ENCODE results near the gene FBXO24. TPM values are rescaled to one million over a fixed set of nuclear protein-coding genes. Genes with fewer than 3 reads are reported as not detected.

FBXO24 gene
- total RNA-seq, 1 donor from 2014 or later, result 0.79 TPM

- Histone ChIP-seq H3K36me3 (ENCODE audit: control insufficient read depth, insufficient read depth, low read length) (no peaks in the 10 kb centered on the region), H3K27me3 (ENCODE audit: control insufficient read depth, insufficient read depth, low read length) (no peaks in the 10 kb centered on the region), H3K4me3 (ENCODE audit: low read depth, low read length) (no peak overlapping the region)
- no peak for DNase-seq (ENCODE audit: low read depth)
- TF ChIP-seq, protein P1, sequence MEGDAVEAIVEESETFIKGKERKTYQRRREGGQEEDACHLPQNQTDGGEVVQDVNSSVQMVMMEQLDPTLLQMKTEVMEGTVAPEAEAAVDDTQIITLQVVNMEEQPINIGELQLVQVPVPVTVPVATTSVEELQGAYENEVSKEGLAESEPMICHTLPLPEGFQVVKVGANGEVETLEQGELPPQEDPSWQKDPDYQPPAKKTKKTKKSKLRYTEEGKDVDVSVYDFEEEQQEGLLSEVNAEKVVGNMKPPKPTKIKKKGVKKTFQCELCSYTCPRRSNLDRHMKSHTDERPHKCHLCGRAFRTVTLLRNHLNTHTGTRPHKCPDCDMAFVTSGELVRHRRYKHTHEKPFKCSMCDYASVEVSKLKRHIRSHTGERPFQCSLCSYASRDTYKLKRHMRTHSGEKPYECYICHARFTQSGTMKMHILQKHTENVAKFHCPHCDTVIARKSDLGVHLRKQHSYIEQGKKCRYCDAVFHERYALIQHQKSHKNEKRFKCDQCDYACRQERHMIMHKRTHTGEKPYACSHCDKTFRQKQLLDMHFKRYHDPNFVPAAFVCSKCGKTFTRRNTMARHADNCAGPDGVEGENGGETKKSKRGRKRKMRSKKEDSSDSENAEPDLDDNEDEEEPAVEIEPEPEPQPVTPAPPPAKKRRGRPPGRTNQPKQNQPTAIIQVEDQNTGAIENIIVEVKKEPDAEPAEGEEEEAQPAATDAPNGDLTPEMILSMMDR (IDR thresholded peaks at IDR 0.05; ENCODE audit: insufficient read depth, low read length, poor library complexity, severe bottlenecking), result no peak
Observed at GRCh38 chr7:100607111-100607510, 21.0 kb downstream of the FBXO24 start.

DNA sequence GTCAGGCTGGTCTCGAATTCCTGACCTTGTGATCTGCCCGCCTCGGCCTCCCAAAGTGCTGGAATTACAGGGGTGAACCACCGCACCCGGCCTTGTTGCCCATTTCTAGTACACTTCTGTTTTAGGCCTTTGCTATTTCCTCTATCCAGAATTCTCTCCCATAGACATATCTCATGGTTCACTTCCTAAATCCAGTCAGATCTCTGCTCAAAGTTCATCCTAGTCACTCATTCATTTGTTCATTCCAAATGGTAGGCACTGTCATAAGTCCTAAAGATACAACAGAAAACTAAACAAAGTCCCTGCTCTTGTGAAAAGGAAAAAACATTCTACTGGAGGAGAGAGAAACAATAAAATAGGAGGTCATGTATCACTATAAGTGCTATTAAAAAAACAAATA, 23.8 kb downstream of the FBXO24 start:
- DNase-seq (ENCODE audit: low read depth), result no peak
- Histone ChIP-seq H3K4me3 (ENCODE audit: low read depth, low read length) (no peak overlapping the region), H3K36me3 (ENCODE audit: control insufficient read depth, insufficient read depth, low read length) (no peaks in the 10 kb centered on the region), H3K27me3 (ENCODE audit: control insufficient read depth, insufficient read depth, low read length) (no peaks in the 10 kb centered on the region)
- TF ChIP-seq, protein P1 (IDR thresholded peaks at IDR 0.05; ENCODE audit: insufficient read depth, low read length, poor library complexity, severe bottlenecking), result no peak

- Histone ChIP-seq H3K27me3 (ENCODE audit: control insufficient read depth, insufficient read depth, low read length) (no peaks in the 10 kb centered on the region), H3K36me3 (ENCODE audit: control insufficient read depth, insufficient read depth, low read length) (no peaks in the 10 kb centered on the region), H3K4me3 (ENCODE audit: low read depth, low read length) (peak within 1 kb of the TSS; percentile 73)
- TF ChIP-seq, protein P1 (IDR thresholded peaks at IDR 0.05; ENCODE audit: insufficient read depth, low read length, poor library complexity, severe bottlenecking), result no peak
- peak; percentile 99 for DNase-seq (ENCODE audit: low read depth)
Observed at GRCh38 chr7:100611983-100612729, 26.0 kb downstream of the FBXO24 start, which contains the start of gene MOSPD3. TSS of gene MOSPD3 (plus strand) at chr7:100612540. CDS start at chr7:100612792, 252 bp downstream.

GRCh38 chr7:100612730-100613390, 26.7 kb downstream of the FBXO24 start:
- Histone ChIP-seq H3K27me3 (ENCODE audit: control insufficient read depth, insufficient read depth, low read length) (no peaks in the 10 kb centered on the region), H3K4me3 (ENCODE audit: low read depth, low read length) (peak overlapping the region; percentile 73), H3K36me3 (ENCODE audit: control insufficient read depth, insufficient read depth, low read length) (no peaks in the 10 kb centered on the region)
- TF ChIP-seq, protein P1 (IDR thresholded peaks at IDR 0.05; ENCODE audit: insufficient read depth, low read length, poor library complexity, severe bottlenecking), result peak; percentile 40
- DNase-seq (ENCODE audit: low read depth), result no peak

GRCh38 chr7:100613412-100614175, 27.5 kb downstream of the FBXO24 start:
- no peak for DNase-seq (ENCODE audit: low read depth)
- Histone ChIP-seq H3K4me3 (ENCODE audit: low read depth, low read length) (no peak overlapping the region), H3K36me3 (ENCODE audit: control insufficient read depth, insufficient read depth, low read length) (no peaks in the 10 kb centered on the region), H3K27me3 (ENCODE audit: control insufficient read depth, insufficient read depth, low read length) (no peaks in the 10 kb centered on the region)
- TF ChIP-seq, protein P1 (IDR thresholded peaks at IDR 0.05; ENCODE audit: insufficient read depth, low read length, poor library complexity, severe bottlenecking), result no peak
